ENCODE data around the gene ASB1. TPM values are rescaled to one million over a fixed set of nuclear protein-coding genes. Genes with fewer than 3 reads are reported as not detected.
A peak's percentile ranks its signal among the peaks of the same experiment; 100 is the strongest.

The ASB1 gene
- polyA plus RNA-seq, 1 of the 3 experiments (the other 2 are of a cell fraction) = 33.3 TPM

- no peaks in the 10 kb centered on the region for H3K9me2 ChIP-seq
- peaks cover 7% of the 10 kb centered on the region; the same call in 1 of the 2 replicates for H3K9me3 ChIP-seq
- H3K79me2 ChIP-seq (ENCODE audit: insufficient read depth) = peaks cover 83% of the 10 kb centered on the region
- no peak overlapping the region for H3K4me2 ChIP-seq
- H3K9ac ChIP-seq = no peak overlapping the region
- no peak overlapping the region for H2AFZ ChIP-seq (ENCODE audit: low read depth)
- no peak overlapping the region; a peak in 1 of 4 replicates for H3K4me3 ChIP-seq (ENCODE audit: low read depth in 2 of 2, low read length in 1 of 2)
- 98% methylated on average over 6 of the region's 6 CpGs for WGBS (ENCODE audit: low lambda C conversion rate)
- H3K4me1 ChIP-seq (ENCODE audit: control insufficient read depth in 1 of 2, insufficient read depth in 2 of 2, low read depth in 1 of 2, low read length in 1 of 2) = peaks cover 11 to 32% of the 10 kb centered on the region in 2 experiments
- no peak for DNase-seq
- H4K20me1 ChIP-seq (ENCODE audit: insufficient read depth) = no peaks in the 10 kb centered on the region
- H3F3A ChIP-seq (replicated peaks; ENCODE audit: insufficient read depth) = peaks cover 38% of the 10 kb centered on the region
- ChIA-PET POLR2A (interaction anchor here (0.6 kb wide), 1 partner anchor 63 kb away, joined by 6 read pairs; no protein-coding TSS in a partner anchor), CTCF (interaction anchor here (0.8 kb wide), 1 partner anchor 74 kb away, joined by 4 read pairs; no protein-coding TSS in a partner anchor)
- H3K27ac ChIP-seq (ENCODE audit: low read depth in 2 of 2, low read length in 1 of 2) = no peak overlapping the region
- no peak for TF ChIP-seq RXRA (IDR thresholded peaks at IDR 0.05; ENCODE audit: borderline replicate concordance, low read depth)
- TF ChIP-seq, protein P1, sequence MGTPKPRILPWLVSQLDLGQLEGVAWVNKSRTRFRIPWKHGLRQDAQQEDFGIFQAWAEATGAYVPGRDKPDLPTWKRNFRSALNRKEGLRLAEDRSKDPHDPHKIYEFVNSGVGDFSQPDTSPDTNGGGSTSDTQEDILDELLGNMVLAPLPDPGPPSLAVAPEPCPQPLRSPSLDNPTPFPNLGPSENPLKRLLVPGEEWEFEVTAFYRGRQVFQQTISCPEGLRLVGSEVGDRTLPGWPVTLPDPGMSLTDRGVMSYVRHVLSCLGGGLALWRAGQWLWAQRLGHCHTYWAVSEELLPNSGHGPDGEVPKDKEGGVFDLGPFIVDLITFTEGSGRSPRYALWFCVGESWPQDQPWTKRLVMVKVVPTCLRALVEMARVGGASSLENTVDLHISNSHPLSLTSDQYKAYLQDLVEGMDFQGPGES (IDR thresholded peaks at IDR 0.05; ENCODE audit: low read depth, low read length) = no peak
- TF ChIP-seq SIN3A (IDR thresholded peaks at IDR 0.05; ENCODE audit: borderline replicate concordance, low read depth, low read length) = no peak
- no peak for TF ChIP-seq FOXM1 (IDR thresholded peaks at IDR 0.05; ENCODE audit: low read depth)
- no peak for TF ChIP-seq TEAD4 (IDR thresholded peaks at IDR 0.05; ENCODE audit: borderline replicate concordance, insufficient read depth)
- TF ChIP-seq EP300 (IDR thresholded peaks at IDR 0.05; ENCODE audit: borderline replicate concordance in 1 of 2, low read depth in 1 of 2, low read length in 1 of 2) = no peak
- TF ChIP-seq ZBTB33 (IDR thresholded peaks at IDR 0.05; ENCODE audit: borderline replicate concordance, low read depth) = no peak
- no peak for TF ChIP-seq RCOR1 (IDR thresholded peaks at IDR 0.05; ENCODE audit: low read length)
- TF ChIP-seq NRF1 (IDR thresholded peaks at IDR 0.05; ENCODE audit: low read depth, low read length) = no peak
- no peak for TF ChIP-seq MEF2A (IDR thresholded peaks at IDR 0.05; ENCODE audit: borderline replicate concordance, low read depth)
- TF ChIP-seq CHD2 (IDR thresholded peaks at IDR 0.05; ENCODE audit: low read length, partially characterized antibody) = no peak
- no peak for TF ChIP-seq FOXJ3 (CRISPR knock-in tag; IDR thresholded peaks at IDR 0.05)
- TF ChIP-seq TCF12 (IDR thresholded peaks at IDR 0.05) = no peak
- H3K36me3 ChIP-seq (replicated peaks in 1 of 2; ENCODE audit: control insufficient read depth in 1 of 2, insufficient read depth in 2 of 2, low read length in 1 of 2) = peaks cover 25 to 57% of the 10 kb centered on the region in 2 experiments
- H3K27me3 ChIP-seq (ENCODE audit: insufficient read depth) = no peaks in the 10 kb centered on the region
Observed at GRCh38 chr2:238430781-238431180, 4.1 kb downstream of the ASB1 start.

DNA sequence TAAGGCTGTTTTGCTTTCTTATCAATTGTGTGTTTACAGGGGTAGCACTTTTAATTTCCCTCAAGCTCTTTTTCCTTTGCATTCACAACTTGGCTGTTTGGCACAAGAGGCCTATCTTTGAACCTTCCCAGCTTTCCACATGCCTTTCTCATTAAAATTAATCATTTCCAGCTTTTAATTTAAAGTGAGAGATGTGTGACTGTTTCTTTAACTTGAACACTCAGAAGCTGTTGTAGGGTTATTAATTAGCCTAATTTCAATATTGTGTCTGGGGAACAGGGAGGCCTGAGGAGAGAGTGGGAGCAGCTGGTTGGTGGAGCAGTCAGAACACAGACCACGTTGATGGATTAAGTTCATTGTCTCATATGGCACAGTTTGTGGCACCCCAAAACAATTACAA, 4.7 kb downstream of the ASB1 start:
- Histone ChIP-seq H3K9me2 (no peaks in the 10 kb centered on the region), H3F3A (replicated peaks; ENCODE audit: insufficient read depth) (peaks cover 35% of the 10 kb centered on the region), H3K4me3 (ENCODE audit: low read depth in 2 of 2, low read length in 1 of 2) (no peak overlapping the region), H4K20me1 (ENCODE audit: insufficient read depth) (no peaks in the 10 kb centered on the region), H3K4me2 (no peak overlapping the region), H3K9ac (no peak overlapping the region), H3K27me3 (ENCODE audit: insufficient read depth) (no peaks in the 10 kb centered on the region), H2AFZ (ENCODE audit: low read depth) (no peak overlapping the region), H3K36me3 (replicated peaks in 1 of 2; ENCODE audit: control insufficient read depth in 1 of 2, insufficient read depth in 2 of 2, low read length in 1 of 2) (peaks cover 32 to 63% of the 10 kb centered on the region in 2 experiments), H3K9me3 (peaks cover 7% of the 10 kb centered on the region; the same call in 1 of the 2 replicates), H3K4me1 (ENCODE audit: control insufficient read depth in 1 of 2, insufficient read depth in 2 of 2, low read depth in 1 of 2, low read length in 1 of 2) (peaks cover 8 to 32% of the 10 kb centered on the region in 2 experiments), H3K79me2 (ENCODE audit: insufficient read depth) (peaks cover 87% of the 10 kb centered on the region), H3K27ac (ENCODE audit: low read depth in 2 of 2, low read length in 1 of 2) (peak overlapping the region in 1 of 2 experiments; percentile 99; a peak in 1 of 4 replicates)
- POLR2A ChIA-PET = interaction anchor here (0.6 kb wide), 1 partner anchor 63 kb away, joined by 6 read pairs; no protein-coding TSS in a partner anchor
- 86% methylated on average over 1 of the region's 1 CpG for WGBS (ENCODE audit: low lambda C conversion rate)
- CTCF ChIA-PET = interaction anchor here (0.8 to 1.1 kb wide), 3 partner anchors 8 to 75 kb away, joined by 3 to 4 read pairs (median 4); no protein-coding TSS in a partner anchor
- no peak for DNase-seq
- TF ChIP-seq TAF1 (IDR thresholded peaks at IDR 0.05; ENCODE audit: borderline replicate concordance, low read depth, low read length) = no peak
- TF ChIP-seq REST (IDR thresholded peaks at IDR 0.05; ENCODE audit: low read depth, low read length) = no peak
- TF ChIP-seq FOXJ3 (CRISPR knock-in tag; IDR thresholded peaks at IDR 0.05) = no peak
- no peak for TF ChIP-seq NRF1 (IDR thresholded peaks at IDR 0.05; ENCODE audit: low read depth, low read length)
- TF ChIP-seq, protein P2, sequence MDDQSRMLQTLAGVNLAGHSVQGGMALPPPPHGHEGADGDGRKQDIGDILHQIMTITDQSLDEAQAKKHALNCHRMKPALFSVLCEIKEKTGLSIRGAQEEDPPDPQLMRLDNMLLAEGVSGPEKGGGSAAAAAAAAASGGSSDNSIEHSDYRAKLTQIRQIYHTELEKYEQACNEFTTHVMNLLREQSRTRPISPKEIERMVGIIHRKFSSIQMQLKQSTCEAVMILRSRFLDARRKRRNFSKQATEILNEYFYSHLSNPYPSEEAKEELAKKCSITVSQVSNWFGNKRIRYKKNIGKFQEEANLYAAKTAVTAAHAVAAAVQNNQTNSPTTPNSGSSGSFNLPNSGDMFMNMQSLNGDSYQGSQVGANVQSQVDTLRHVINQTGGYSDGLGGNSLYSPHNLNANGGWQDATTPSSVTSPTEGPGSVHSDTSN (IDR thresholded peaks at IDR 0.05) = no peak
- TF ChIP-seq RFX5 (IDR thresholded peaks at IDR 0.05; ENCODE audit: low read length) = no peak
- TF ChIP-seq GATA2 (CRISPR knock-in tag; IDR thresholded peaks at IDR 0.05) = no peak

Measured in SK-N-SH (cell line).